ENCODE results near the gene NCK2. TPM values are rescaled to one million over a fixed set of nuclear protein-coding genes. Genes with fewer than 3 reads are reported as not detected.

NCK2 gene
- total and polyA plus RNA-seq, 9 of the 15 experiments (the other 6 are each of a cell fraction or from before 2014, with no cell fraction given), result 0.90 to 27.9 (median 15.9) TPM

GRCh38 chr2:105809723-105810122 lies 65.0 kb downstream of the NCK2 start:
- no peak for ATAC-seq
- TF ChIP-seq ZFP36 (IDR thresholded peaks at IDR 0.05; ENCODE audit: low read depth, low read length, partially characterized antibody), result peak; percentile 85
- no peak for TF ChIP-seq ZNF23 (CRISPR knock-in tag; IDR thresholded peaks at IDR 0.05)
- intact Hi-C loops (cut with micrococcal nuclease) (no loop called here), in situ Hi-C loops (cut with MboI) (no loop called here)
- H3K4me1 ChIP-seq (replicated peaks in 1 of 2; ENCODE audit: control insufficient read depth in 2 of 2, insufficient read depth in 2 of 2, low read length in 2 of 2), result peaks cover 13 to 18% of the 10 kb centered on the region in 2 experiments
- 31% methylated on average over 1 of the region's 3 CpGs for WGBS (ENCODE audit: insufficient coverage, low coverage, missing lambda C conversion rate)
- DNase-seq (ENCODE audit: extremely low read depth in 1 of 4, low spot score in 3 of 4), result no peak
- CTCF ChIA-PET (ENCODE audit: low intra/inter-chr PET ratio), result no interaction called here
- no peaks in the 10 kb centered on the region for H3K36me3 ChIP-seq (ENCODE audit: control insufficient read depth, insufficient read depth, low read length)
- no peaks in the 10 kb centered on the region for H3K9me3 ChIP-seq (replicated peaks; ENCODE audit: control insufficient read depth, insufficient read depth, low read depth, low read length)
- no TSS peak for BruUV-seq (replicated peaks)
- no peak overlapping the region for H3K27ac ChIP-seq (ENCODE audit: extremely low read depth, low read depth, low read length)
- H2AFZ ChIP-seq (ENCODE audit: low read depth, low read length), result no peak overlapping the region
- FAIRE-seq, result no peak
- H3K27me3 ChIP-seq (ENCODE audit: control insufficient read depth in 2 of 2, insufficient read depth in 2 of 2, low read length in 2 of 2), result no peaks in the 10 kb centered on the region
- POLR2A ChIA-PET, result interaction anchor here (1.0 to 2.6 kb wide), 2 partner anchors 9 to 12 kb away, joined by 3 to 7 read pairs; no protein-coding TSS in a partner anchor
- H3K4me2 ChIP-seq (ENCODE audit: insufficient read depth, low read length), result no peak overlapping the region
- H3K9ac ChIP-seq (ENCODE audit: insufficient read depth in 1 of 2, low read depth in 2 of 2, low read length in 2 of 2), result no peak overlapping the region
- H4K20me1 ChIP-seq (replicated peaks; ENCODE audit: control insufficient read depth, insufficient read depth, low read length), result peaks cover 12% of the 10 kb centered on the region
- H3K79me2 ChIP-seq (ENCODE audit: control insufficient read depth, insufficient read depth, low read length), result 0 out of 3 replicates have a peak, but pooled peaks cover under 1% of the 10 kb centered on the region
- H3K4me3 ChIP-seq, result no peak overlapping the region
- peaks cover 2% of the 10 kb centered on the region for H3K9me1 ChIP-seq (ENCODE audit: control insufficient read depth, insufficient read depth, low read length)

GRCh38 chr2:105812180-105813044 lies 67.7 kb downstream of the NCK2 start:
- WGBS (ENCODE audit: insufficient coverage, low coverage, missing lambda C conversion rate), result 24% methylated on average over 12 of the region's 12 CpGs
- intact Hi-C loops (cut with micrococcal nuclease), result no loop called here
- H3K79me2 ChIP-seq (ENCODE audit: control insufficient read depth, insufficient read depth, low read length), result no peaks in the 10 kb centered on the region
- H3K27me3 ChIP-seq (ENCODE audit: control insufficient read depth in 2 of 2, insufficient read depth in 2 of 2, low read length in 2 of 2), result no peaks in the 10 kb centered on the region
- H3K4me1 ChIP-seq (replicated peaks in 1 of 2; ENCODE audit: control insufficient read depth in 2 of 2, insufficient read depth in 2 of 2, low read length in 2 of 2), result peaks cover 13 to 18% of the 10 kb centered on the region in 2 experiments
- in situ Hi-C loops (cut with MboI), result no loop called here
- H3K4me3 ChIP-seq, result no peak overlapping the region
- H3K9me3 ChIP-seq (replicated peaks; ENCODE audit: control insufficient read depth, insufficient read depth, low read depth, low read length), result no peaks in the 10 kb centered on the region
- peak overlapping the region in 1 of 2 experiments; percentile 72; a peak in 1 of 4 replicates for H3K9ac ChIP-seq (ENCODE audit: insufficient read depth in 1 of 2, low read depth in 2 of 2, low read length in 2 of 2)
- H3K9me1 ChIP-seq (ENCODE audit: control insufficient read depth, insufficient read depth, low read length), result peaks cover 2% of the 10 kb centered on the region
- H3K4me2 ChIP-seq (ENCODE audit: insufficient read depth, low read length), result no peak overlapping the region; the same call in 1 of the 2 replicates
- CTCF ChIA-PET (ENCODE audit: low intra/inter-chr PET ratio), result no interaction called here
- no peak overlapping the region for H2AFZ ChIP-seq (ENCODE audit: low read depth, low read length)
- no peak overlapping the region for H3K27ac ChIP-seq (ENCODE audit: extremely low read depth, low read depth, low read length)
- FAIRE-seq, result no peak
- peak; percentile 85 for ATAC-seq
- DNase-seq (ENCODE audit: extremely low read depth in 1 of 4, low spot score in 3 of 4), result peak in 2 of 4 experiments; percentile 41 to 62
- peaks cover 12% of the 10 kb centered on the region for H4K20me1 ChIP-seq (replicated peaks; ENCODE audit: control insufficient read depth, insufficient read depth, low read length)
- H3K36me3 ChIP-seq (ENCODE audit: control insufficient read depth, insufficient read depth, low read length), result 0 out of 3 replicates have a peak, but pooled peaks cover 5% of the 10 kb centered on the region
- POLR2A ChIA-PET, result interaction anchor here (0.5 to 2.6 kb wide), 8 partner anchors 11 to 754 kb away, joined by 3 to 7 read pairs (median 4); no protein-coding TSS in a partner anchor
- no TSS peak for BruUV-seq (replicated peaks)
- peak; percentile 54 for TF ChIP-seq ARID1B (IDR thresholded peaks at IDR 0.05)
- TF ChIP-seq ZC3H8 (IDR thresholded peaks at IDR 0.05), result no peak

Measured in K562 (cell line).